ENCODE results near the gene TENT4A. TPM values are rescaled to one million over a fixed set of nuclear protein-coding genes. Genes with fewer than 3 reads are reported as not detected.

TENT4A gene
- total RNA-seq, 1 experiment from 2014 or later: 51.7 TPM

DNA sequence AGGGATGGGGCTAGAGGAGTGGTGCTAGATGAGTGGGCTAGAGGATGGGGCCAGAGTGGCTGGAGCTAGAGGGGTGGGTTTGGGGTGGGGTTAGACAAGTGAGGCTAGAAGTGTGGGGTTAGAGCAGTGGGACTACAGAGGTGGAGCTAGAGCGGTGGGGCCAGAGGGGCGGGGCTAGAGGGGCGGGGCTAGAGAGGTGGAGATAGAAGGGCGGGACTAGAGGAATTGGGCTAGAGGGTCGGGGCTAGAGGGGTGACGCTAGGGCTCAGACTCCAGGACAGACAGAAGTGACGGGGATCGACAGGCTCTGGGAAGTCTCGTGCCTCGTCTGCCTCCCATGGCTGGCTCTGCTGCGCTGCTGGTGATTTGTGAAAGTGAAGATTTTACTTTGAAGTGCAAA lies 31.0 kb upstream of the TENT4A start:
- TF ChIP-seq, protein P1, sequence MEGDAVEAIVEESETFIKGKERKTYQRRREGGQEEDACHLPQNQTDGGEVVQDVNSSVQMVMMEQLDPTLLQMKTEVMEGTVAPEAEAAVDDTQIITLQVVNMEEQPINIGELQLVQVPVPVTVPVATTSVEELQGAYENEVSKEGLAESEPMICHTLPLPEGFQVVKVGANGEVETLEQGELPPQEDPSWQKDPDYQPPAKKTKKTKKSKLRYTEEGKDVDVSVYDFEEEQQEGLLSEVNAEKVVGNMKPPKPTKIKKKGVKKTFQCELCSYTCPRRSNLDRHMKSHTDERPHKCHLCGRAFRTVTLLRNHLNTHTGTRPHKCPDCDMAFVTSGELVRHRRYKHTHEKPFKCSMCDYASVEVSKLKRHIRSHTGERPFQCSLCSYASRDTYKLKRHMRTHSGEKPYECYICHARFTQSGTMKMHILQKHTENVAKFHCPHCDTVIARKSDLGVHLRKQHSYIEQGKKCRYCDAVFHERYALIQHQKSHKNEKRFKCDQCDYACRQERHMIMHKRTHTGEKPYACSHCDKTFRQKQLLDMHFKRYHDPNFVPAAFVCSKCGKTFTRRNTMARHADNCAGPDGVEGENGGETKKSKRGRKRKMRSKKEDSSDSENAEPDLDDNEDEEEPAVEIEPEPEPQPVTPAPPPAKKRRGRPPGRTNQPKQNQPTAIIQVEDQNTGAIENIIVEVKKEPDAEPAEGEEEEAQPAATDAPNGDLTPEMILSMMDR (conservative IDR thresholded peaks at IDR 0.05; ENCODE audit: low read depth, low read length): no peak
- no peak for TF ChIP-seq EZH2 (IDR thresholded peaks at IDR 0.05; ENCODE audit: borderline replicate concordance, low read depth, low read length, poor library complexity, severe bottlenecking)
- intact Hi-C loops (cut with micrococcal nuclease; ENCODE audit: unreplicated experiment): no loop called here
- H3K4me1 ChIP-seq (ENCODE audit: insufficient read depth, low read length, poor library complexity, severe bottlenecking): no peaks in the 10 kb centered on the region
- no peaks in the 10 kb centered on the region for H3K36me3 ChIP-seq (ENCODE audit: insufficient read depth, low read length, poor library complexity, severe bottlenecking)
- peaks cover 12% of the 10 kb centered on the region for H3K27me3 ChIP-seq (replicated peaks; ENCODE audit: insufficient read depth, low read depth, low read length, poor library complexity)
- no peak overlapping the region for H3K27ac ChIP-seq (ENCODE audit: low read depth, low read length, poor library complexity, severe bottlenecking)
- ChIA-PET POLR2A (ENCODE audit: low non-redundant PET) (no interaction called here), CTCF (no interaction called here)
- no peak for DNase-seq (ENCODE audit: low spot score)
- no TSS peak for BruUV-seq (replicated peaks)
- H3K4me3 ChIP-seq (ENCODE audit: low read depth, low read length, poor library complexity, severe bottlenecking): no peak overlapping the region
- no peaks in the 10 kb centered on the region for H3K9me3 ChIP-seq (ENCODE audit: low read depth, low read length, poor library complexity, severe bottlenecking)

DNA sequence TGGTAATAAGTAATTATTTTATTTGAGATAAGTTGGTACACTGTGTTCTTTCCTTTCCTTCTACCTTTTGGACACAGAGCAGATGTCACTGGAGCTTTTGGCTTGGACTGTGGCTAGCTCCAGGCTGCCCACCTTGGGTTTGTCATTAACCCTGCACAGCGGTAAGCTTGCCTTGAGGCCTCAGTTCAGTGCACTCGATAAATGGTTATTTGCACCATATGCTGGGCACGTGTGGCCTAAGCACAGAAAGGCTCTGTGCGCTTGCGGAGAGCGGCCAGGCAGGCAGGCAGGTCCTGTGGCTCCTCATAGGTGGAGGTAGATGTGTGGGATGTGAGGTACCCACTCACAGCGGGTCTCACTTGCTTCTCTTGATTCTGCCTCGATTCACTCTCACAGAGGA lies 30.0 kb upstream of the TENT4A start:
- H3K27ac ChIP-seq (ENCODE audit: low read depth, low read length, poor library complexity, severe bottlenecking): no peak overlapping the region
- no peaks in the 10 kb centered on the region for H3K9me3 ChIP-seq (ENCODE audit: low read depth, low read length, poor library complexity, severe bottlenecking)
- no peaks in the 10 kb centered on the region for H3K4me1 ChIP-seq (ENCODE audit: insufficient read depth, low read length, poor library complexity, severe bottlenecking)
- intact Hi-C loops (cut with micrococcal nuclease; ENCODE audit: unreplicated experiment): no loop called here
- H3K36me3 ChIP-seq (ENCODE audit: insufficient read depth, low read length, poor library complexity, severe bottlenecking): no peaks in the 10 kb centered on the region
- H3K27me3 ChIP-seq (replicated peaks; ENCODE audit: insufficient read depth, low read depth, low read length, poor library complexity): peaks cover 20% of the 10 kb centered on the region
- H3K4me3 ChIP-seq (ENCODE audit: low read depth, low read length, poor library complexity, severe bottlenecking): no peak overlapping the region
- BruUV-seq (replicated peaks): no TSS peak
- ChIA-PET CTCF (no interaction called here), POLR2A (ENCODE audit: low non-redundant PET) (no interaction called here)
- TF ChIP-seq, protein P1 (conservative IDR thresholded peaks at IDR 0.05; ENCODE audit: low read depth, low read length): no peak
- no peak for TF ChIP-seq EZH2 (IDR thresholded peaks at IDR 0.05; ENCODE audit: borderline replicate concordance, low read depth, low read length, poor library complexity, severe bottlenecking)
- no peak for DNase-seq (ENCODE audit: low spot score)

DNA sequence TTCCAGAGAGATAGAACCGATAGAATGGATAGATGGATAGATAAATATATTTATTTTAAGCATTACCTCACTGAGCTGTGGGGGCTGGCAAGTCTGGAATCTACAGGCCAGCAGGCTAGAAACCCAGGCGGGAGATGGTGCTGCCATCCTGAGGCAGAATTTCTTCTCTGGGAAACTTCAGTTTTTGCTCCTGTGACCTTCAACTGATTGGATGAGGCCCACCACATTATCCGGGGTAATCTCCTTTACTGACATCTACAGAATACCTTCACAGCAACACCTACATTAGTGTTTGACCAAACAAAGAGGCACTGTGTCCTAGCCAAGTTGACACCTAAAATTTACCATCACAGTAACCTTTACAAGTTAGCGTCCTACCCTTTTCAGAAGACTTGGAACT lies 29.2 kb upstream of the TENT4A start:
- Histone ChIP-seq H3K9me3 (ENCODE audit: low read depth, low read length, poor library complexity, severe bottlenecking) (no peaks in the 10 kb centered on the region), H3K27ac (ENCODE audit: low read depth, low read length, poor library complexity, severe bottlenecking) (no peak overlapping the region), H3K4me1 (ENCODE audit: insufficient read depth, low read length, poor library complexity, severe bottlenecking) (no peaks in the 10 kb centered on the region), H3K4me3 (ENCODE audit: low read depth, low read length, poor library complexity, severe bottlenecking) (no peak overlapping the region), H3K36me3 (ENCODE audit: insufficient read depth, low read length, poor library complexity, severe bottlenecking) (no peaks in the 10 kb centered on the region), H3K27me3 (replicated peaks; ENCODE audit: insufficient read depth, low read depth, low read length, poor library complexity) (peaks cover 25% of the 10 kb centered on the region)
- TF ChIP-seq, protein P1 (conservative IDR thresholded peaks at IDR 0.05; ENCODE audit: low read depth, low read length): no peak
- ChIA-PET POLR2A (ENCODE audit: low non-redundant PET) (no interaction called here), CTCF (no interaction called here)
- BruUV-seq (replicated peaks): no TSS peak
- DNase-seq (ENCODE audit: low spot score): no peak
- intact Hi-C loops (cut with micrococcal nuclease; ENCODE audit: unreplicated experiment): no loop called here
